Measurements from ENCODE around the gene MCCC1.
"Not testable (repeated sequence)": the region's sequence is repeated elsewhere in the genome, so short reads cannot be mapped to it uniquely, and the experiment has no call there.

The MCCC1 gene

GRCh38 chr3:183066891-183067290 is 32.4 kb downstream of the MCCC1 start:
- DNase-seq; intact Hi-C loops (cut with DNase I): not testable (repeated sequence)

DNA sequence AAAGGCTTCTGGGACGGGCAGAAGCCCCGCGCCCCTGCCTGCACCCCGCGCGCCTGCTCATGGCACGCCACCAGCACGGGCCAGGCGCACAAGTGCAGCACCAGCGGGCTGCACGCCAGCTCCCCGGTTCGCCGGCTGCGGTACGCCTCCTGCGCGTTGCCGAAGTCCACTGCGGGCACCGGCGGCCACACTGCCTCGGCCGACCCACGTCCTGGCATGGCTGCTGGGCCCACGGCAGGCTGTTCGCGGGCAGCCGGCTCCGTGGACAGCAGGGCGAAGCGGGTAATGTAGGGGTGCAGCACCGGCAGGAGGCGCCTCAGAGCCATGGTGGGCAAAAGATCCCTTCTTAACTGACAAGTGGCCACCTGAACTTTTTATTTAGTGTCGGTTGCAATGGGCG is 34.8 kb downstream of the MCCC1 start:
- no peak for DNase-seq
- intact Hi-C loops (cut with DNase I): no loop called here

- DNase-seq: no peak
- intact Hi-C loops (cut with DNase I): no loop called here
Observed at GRCh38 chr3:183061391-183062172, 37.7 kb downstream of the MCCC1 start.

GRCh38 chr3:183058351-183058750 is 40.9 kb downstream of the MCCC1 start:
- intact Hi-C loops (cut with DNase I): no loop called here
- DNase-seq: no peak

DNA sequence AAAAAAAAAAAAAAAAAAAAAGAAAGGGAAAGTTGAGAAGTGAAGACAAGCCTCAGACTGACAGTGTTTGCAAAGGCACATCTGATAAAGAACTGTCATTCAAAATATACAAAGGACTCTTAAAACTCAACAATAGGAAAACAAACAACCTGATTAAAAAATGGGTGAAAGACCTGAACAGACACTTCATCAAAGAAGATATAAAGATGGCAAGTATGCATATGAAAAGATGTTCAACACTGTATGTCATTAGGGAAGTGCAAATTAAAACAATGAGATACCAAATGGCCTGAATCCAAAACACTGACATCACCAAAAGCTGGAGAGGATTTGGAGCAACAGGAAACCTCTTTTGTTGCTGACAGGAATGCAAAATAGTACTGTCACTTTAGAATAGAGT is 48.6 kb downstream of the MCCC1 start:
- DNase-seq: no peak
- intact Hi-C loops (cut with DNase I): no loop called here

GRCh38 chr3:183046883-183047282 is 52.4 kb downstream of the MCCC1 start:
- DNase-seq: no peak
- intact Hi-C loops (cut with DNase I): no loop called here

GRCh38 chr3:183044547-183045229 is 54.6 kb downstream of the MCCC1 start:
- intact Hi-C loops (cut with DNase I): no loop called here
- no peak for DNase-seq

DNA sequence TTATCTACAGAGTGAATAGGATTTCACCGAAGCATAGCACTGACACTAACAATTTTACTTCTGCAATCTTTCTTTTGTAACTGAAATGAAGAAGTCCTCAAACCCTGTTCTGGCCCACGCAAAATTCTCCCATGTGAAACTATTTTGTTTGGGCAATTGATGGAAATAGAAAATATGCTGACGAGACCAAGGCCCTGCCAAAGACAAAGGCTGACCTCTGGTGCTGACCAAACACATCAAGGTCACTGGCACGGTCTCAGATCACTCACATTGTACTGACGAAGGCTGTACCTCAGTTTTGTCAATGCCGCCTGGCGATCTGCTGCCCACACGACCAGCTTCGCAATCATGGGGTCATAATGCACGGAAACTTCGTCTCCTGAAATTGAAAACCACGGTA is 60.5 kb downstream of the MCCC1 start:
- DNase-seq: no peak
- intact Hi-C loops (cut with DNase I): no loop called here

DNA sequence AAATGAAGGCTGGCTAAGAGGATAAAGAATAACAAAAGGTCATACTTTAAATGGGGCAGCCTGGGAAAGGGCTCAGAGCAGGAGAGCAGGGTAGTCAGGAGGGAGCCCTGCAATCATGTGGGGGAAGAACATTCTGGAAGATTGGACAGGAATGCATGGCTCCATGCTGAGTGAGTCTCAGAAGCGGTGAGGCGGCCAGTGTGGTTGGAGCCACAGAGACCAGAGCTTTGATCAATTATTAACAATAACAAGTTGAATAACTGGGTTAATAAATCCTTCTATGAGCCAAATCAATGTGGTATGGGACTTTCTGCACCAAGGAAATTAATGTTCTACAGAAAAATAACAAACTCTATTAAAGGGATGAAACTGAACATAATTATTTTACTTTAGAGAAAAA is 61.1 kb downstream of the MCCC1 start:
- intact Hi-C loops (cut with DNase I): no loop called here
- no peak for DNase-seq

- DNase-seq: no peak
- intact Hi-C loops (cut with DNase I): no loop called here
Observed at GRCh38 chr3:183033746-183034145, 65.5 kb downstream of the MCCC1 start.

GRCh38 chr3:183032880-183033555 is 66.3 kb downstream of the MCCC1 start:
- DNase-seq: peak in 5 of 42 donors; percentile 9 to 53 (median 26)
- intact Hi-C loops (cut with DNase I): no loop called here

DNA sequence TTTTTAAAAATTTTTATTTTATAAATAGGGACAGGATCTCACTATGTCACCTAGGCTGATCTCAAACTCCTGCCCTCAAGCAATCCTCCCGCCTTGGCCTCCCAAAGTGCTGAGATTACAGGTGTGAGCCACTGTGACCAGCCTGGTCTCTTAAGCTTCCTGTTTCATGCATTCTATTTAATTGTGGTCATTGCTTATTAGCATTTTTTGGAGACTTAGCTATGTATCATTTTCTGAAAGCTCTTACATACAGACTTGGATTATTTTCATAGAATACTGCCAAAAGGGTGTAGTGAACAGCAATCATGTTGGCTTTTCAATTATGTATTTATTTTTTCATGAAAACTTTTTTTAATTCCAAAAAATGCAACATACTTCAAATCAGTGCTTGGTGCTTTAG is 67.5 kb downstream of the MCCC1 start:
- intact Hi-C loops (cut with DNase I): no loop called here
- DNase-seq: no peak

GRCh38 chr3:183028416-183028815 is 70.9 kb downstream of the MCCC1 start:
- intact Hi-C loops (cut with DNase I): no loop called here
- DNase-seq: no peak

GRCh38 chr3:183027276-183027675 is 72.0 kb downstream of the MCCC1 start:
- intact Hi-C loops (cut with DNase I): no loop called here

GRCh38 chr3:183022936-183023516 is 76.3 kb downstream of the MCCC1 start:
- DNase-seq: no peak
- intact Hi-C loops (cut with DNase I): no loop called here

More at GRCh38 chr3:183027276-183027675, 72.0 kb downstream of the MCCC1 start:
- DNase-seq: no peak

DNA sequence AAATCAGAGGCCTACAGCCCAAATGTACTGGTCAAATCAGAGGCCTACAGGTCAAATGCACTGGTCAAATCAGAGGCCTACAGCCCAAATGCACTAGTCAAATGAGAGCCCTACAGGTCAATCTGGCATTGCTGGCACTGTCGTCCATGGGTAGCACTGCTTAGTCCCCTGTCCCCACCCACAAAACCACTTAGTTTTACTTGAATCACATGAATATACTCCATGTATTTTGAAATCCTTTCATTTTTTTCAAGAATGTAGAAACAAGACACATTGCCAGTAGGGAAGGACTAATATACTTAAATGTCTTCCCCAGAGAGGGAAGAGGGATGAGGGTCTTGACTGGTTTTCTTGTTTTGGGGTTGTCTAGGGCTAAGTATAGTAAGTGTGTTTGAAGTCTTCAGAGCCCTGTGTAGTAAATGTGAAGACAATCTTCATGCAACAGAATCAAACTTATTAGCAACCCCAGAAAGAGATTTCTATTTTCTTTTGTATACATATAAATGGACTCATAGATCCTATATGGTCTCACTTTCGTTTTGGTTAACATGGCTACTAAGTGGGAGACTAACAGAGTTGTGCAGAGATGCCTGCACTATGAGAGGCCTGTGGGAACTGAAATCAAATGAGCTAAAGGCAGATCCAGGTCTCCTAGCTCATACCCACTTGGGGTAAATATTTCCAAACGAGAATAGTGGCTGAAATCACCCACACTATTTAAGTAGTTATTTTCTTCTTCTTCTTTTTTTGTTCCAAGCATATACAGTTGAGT is 80.7 kb downstream of the MCCC1 start:
- no peak for DNase-seq
- intact Hi-C loops (cut with DNase I): no loop called here

DNA sequence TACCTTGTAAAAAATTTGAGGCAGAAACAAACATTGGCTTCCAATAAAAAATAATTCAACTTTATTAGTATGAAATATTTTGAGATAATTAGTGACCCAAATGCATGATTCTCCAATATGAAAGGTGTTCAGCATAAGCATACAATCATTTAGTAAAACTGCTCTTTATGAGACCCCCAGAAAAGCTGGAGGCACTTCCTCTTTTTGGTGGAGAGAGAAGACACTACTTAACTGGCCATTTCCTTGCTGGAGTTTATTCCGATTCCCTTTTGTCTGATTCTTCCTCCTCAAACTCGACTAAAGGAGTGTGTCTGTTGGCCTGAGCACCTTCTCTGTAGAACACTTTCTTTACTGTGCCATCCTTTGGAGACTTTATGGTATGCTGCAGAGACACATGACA is 84.1 kb downstream of the MCCC1 start:
- intact Hi-C loops (cut with DNase I): no loop called here

DNA sequence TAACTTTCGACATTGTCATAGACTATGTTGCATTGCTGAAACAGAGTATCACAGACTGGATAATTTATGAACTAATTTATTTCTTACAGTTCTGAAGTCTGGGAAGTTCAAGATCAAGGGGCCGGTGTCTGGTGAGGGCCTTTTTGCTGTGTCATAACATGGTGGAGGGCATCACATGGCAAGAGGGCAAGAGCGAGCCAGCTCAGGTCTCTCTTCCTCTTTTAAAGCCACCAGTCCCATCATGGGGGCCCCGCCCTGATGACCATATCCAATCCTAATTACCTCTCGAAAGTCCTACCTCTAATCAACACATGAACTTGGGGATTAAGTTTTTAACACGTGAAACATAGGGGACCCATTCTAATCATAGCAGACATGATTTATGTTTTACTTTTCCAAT is 85.4 kb downstream of the MCCC1 start:
- intact Hi-C loops (cut with DNase I): no loop called here
- DNase-seq: no peak

More for the DNA sequence above, 84.1 kb downstream of the MCCC1 start:
- DNase-seq: no peak

GRCh38 chr3:183013074-183013473 is 86.2 kb downstream of the MCCC1 start:
- intact Hi-C loops (cut with DNase I): no loop called here
- no peak for DNase-seq

Data from head of caudate nucleus (tissue), 42 donors.